NCI-H1436 (cell line): ENCODE data around the gene R3HDM1.
"Not testable (repeated sequence)": the region's sequence is repeated elsewhere in the genome, so short reads cannot be mapped to it uniquely, and the experiment has no call there.

Experiments used
- DNase-seq: peaks from one replicate; lab custom pipeline; 2025; lab: John Stamatoyannopoulos, UW

The R3HDM1 gene

DNA sequence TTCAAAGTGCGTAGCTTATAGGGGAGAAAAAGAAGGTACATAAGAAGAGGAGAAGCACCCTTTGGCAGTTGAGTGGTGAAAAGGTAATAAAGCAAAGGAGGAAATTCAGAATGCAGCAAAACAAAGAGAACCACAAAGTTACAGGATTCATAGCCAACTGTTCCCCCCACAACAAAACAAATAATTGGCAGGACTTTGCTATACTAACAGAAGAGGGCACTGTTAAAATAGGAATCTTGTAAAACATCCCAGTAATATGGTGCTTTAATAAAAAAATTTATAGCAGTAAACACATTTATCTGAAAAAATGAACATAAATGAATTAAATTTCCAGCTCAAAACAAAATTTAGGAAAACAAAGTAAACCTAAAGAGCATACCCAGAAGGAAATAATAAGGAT is 42.3 kb downstream of the R3HDM1 start:
- no peak for DNase-seq

DNA sequence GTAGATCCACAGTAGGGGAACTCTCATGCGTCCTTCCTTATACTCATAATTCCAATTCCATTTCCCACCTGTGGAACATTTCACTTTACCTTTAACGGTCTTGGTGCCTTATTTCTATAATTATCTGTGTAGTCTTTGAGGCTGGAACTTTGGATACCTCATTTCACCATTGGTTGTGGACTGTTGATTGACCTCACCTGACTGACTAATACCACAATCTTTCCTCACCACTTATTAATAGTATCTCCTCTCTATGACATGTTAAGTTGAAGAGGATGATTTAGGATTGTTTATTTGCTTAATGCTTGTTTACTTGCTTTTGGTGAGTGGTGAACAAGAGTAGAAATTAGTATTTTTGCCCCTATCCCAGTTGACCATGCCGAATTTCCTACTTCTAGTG is 50.0 kb downstream of the R3HDM1 start:
- no peak for DNase-seq

DNA sequence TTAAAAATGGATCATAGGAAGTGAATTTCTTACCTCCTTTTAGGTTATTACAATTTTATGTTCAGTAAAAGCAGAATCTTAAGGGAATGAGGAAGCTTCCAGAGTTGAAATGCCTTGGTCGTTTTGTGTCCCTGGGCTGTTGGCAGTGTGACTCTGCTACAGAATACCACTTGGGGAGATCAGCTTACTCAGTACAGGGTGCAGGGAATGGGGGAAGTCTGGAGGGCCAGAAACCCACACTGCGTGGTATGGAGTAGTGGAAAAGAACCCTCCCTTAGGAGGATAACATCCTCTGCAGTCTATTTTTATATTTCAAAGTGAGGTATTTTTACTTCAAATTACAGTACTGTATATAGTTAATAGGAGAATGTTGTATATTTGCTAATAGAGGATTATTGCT is 51.1 kb downstream of the R3HDM1 start:
- DNase-seq = no peak

DNA sequence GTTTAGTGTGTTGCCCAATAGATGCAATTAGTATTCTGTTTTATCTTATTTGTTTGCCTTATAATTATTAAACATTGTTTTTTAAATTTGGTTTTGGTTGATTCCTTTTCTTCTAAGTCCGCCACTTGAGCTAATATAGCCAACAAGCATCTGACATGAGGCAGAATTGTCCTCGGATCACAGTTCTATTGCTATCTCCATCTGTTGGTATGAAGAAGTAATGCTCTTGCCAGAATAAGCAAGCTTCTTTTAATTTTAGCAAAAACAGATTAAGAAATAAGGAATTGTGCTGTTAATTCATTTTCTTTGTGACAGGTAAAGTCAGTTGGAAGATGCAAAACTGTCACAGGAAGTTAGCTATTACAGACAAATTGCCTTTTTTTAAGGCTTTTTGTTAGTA is 54.3 kb downstream of the R3HDM1 start:
- no peak for DNase-seq

DNA sequence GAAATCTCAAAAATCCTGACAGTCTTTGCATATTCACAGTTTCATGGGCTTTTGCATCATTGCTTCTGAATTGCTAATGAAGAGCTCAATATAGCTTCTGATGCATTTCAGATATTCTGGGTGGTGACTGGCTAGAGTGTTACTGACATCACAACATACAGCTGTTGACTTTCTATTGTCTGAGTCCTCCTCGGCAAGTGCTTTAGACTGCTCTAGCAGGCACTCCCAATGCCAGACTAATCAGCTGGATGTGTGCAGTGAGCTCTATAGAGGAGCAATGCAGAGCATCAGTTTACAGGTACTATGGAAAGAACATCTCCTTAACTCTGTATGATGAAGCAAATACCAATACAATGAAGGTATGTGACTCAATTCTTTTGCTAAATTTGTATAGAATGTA is 54.9 kb downstream of the R3HDM1 start:
- no peak for DNase-seq

DNA sequence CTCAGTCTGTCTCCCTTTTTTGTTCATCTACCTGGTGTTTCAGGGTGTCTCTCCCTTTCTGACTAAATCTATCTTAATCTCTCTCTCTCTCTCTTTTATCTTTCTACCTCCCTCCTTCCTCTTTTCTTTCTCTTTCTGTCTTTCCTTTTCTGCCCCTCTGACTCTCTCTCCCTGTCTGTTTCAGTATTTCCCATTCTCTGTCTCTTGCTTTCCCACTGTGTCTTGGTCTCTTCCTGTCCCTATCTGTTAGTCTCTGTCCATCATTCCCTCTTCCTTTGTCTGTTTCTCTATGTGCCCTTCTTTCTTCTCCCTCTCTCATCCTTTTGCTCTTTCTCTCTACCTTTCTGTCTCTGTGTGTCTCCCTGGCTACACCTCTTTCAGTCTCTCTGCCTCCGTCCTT is 56.7 kb downstream of the R3HDM1 start:
- no peak for DNase-seq

DNA sequence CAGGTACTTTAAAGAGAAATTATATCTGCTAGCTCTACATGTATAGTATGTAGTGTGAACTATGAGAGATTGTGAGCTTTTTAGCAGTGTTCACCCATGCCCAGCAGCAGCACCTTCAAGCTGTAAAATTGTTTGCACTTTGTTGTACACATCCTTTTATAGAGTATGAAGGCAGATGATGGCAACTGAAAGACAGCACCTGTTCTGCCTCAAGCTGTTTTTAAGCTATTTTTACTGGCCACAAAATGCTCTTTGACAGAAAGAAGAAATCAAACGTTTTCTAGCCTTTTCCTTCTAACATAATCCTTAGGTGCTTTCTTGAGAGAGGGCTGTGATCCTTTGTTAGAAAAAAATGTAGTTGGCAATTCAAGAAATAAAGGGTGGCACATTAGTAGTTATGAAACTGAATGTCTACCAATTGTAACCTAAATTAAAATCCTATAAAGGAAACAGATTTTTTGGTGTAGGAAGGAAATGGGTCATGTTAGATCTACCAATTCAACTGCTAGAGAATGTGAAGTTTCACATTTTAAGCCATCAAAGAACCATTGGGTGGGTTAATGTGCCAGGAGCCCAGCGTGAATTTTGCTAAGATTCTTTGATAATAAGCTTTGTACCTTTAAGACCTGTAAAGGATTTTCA is 59.5 kb downstream of the R3HDM1 start:
- no peak for DNase-seq

DNA sequence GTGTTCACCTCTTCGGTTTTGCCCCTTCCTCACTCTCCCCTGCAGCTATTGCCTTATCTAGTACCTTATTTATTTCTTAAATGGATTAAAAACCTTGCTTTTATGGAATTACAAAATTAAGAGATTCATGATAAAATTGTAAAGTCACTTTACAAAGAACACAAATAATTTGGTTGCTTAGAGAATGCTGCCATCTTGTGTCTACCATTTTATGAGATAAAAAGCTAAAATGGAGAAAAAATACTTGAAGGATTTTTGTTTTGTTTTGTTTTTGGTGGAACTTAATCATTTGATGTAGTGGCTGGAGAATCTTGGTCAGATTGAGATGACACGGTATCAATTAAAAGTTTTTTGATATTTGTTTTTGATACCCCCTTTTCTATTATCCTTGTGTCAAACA is 69.6 kb downstream of the R3HDM1 start:
- DNase-seq = no peak

DNA sequence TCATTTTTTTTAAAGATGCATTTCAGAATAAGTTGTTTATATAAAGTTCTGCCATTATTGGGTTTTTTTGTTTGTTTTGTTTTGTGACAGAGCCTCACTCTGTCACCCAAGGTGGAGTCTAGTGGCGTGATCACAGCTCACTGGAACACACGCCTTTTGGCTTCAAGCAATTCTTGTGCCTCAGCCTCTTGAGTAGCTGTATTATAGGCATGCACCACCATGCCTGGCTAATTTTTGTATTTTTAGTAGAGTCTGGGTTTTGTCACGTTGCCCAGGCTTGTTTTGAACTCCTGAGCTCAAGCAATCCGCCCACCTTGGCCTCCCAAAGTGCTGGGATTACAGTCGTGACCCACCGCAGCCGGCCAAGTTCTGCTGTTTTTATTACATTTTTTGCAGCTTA is 72.3 kb downstream of the R3HDM1 start:
- no peak for DNase-seq

DNA sequence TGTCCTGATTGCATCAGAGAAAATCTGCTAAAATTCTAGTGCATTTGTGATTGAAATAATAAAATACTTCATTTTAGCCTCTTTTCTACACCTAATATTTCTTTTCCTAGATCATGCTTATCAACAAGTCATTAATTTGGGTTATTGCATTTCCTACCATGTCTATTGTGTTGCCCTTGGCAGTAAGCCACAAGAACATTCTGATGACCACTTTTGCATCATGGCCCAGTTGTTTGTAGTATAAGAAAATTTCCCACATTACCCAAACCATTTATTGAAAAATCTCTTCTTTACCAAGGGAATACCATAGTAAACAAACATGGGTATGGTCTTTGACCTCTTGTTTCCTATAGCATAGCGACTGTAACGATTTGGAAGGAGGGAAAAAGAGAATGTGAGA is 76.3 kb downstream of the R3HDM1 start:
- DNase-seq = no peak

DNA sequence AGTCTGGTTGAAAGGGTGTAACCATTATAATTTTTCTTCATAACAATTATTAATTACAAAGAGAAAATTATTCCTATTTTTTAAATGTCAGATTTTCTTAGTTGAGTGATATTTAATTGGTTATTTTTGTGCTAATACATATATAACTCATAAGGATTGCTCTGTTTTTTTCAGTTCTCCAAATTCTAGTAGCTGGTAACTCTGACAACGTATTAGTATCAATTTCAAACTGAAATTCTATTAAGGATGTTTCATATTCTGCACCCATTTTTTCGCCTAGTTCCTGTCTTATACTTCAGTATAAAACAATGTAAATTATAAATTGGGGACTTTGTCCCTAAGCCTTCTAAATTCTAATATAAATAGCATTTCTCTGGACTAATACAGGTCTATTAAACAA is 81.0 kb downstream of the R3HDM1 start:
- no peak for DNase-seq

DNA sequence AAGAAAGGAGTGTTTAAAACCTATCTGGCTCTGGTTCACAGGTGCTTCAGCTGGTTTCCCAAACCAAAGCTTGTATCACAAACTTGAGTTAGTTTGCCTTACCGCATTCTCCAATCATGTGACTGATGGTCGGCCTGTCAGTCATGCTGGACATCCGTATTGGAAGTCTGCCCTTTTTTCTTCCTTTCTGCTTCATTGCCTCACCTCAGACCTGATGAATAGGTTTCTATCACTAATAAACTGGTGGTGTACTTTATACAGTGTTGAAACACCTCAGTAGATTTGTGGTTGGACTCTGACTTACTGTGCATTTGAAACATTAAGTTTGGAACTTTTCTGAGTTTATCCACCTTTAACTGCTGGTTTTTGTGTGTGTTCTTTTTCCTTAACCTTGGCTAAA is 84.1 kb downstream of the R3HDM1 start:
- no peak for DNase-seq

DNA sequence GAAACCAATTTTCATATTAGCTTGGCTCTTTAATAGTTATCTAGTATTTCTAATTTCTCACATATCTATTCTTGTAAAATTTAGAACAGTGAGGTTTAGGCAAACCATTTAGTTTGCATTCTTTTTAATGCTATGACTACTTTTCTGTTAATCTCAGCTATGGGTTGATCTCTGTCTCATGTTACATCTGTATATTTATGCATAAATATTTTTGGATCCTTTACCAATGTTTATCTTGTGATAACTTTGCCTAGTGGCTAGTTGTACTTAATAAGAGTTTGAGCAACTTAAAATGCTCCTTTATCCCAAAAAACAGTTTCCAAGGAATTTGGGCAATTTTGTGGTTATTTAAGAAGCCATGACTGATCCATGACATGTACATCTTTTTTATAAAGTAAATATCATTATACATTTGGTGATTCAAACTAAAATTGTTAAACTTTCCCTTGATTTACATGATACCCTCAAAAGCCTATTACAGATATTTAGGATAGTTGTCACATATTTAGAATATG is 86.3 kb downstream of the R3HDM1 start:
- no peak for DNase-seq

DNA sequence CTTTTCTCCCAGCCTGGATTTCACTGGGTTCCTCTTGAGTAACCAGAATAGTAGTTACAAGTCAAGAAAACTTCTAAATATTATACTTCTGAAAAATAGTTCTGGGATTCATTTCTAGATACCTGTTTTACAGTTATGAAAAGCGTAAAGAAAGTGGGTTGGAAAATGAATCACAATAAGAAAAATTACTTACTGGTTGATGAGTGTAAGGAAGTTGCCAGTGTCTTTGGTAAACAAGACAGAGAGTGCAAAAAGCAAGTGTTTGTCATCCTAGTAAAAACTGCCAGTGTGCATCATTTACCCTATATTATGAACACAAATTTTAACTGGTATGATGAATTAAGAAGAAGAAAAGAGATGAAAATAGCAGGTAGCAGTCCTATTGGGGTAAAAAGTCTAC is 88.9 kb downstream of the R3HDM1 start:
- DNase-seq = no peak

DNA sequence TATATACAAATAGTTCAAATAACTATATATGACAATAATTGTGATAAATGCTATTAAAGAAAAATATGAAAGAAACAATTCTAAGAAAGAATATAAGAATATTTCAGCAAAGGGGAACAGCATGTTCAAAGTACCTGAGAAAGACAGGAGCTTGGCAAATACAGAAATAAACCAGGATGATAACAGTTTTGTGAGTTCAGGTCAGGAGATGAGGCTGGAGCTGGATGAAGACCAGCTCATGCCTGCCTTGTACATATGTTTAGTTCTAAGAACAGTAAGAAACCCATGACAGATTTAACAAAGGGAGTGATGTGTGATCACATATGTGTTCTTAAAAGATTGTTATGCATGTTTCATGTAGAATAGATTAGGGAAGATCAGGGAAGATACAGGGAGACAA is 98.2 kb downstream of the R3HDM1 start:
- no peak for DNase-seq

DNA sequence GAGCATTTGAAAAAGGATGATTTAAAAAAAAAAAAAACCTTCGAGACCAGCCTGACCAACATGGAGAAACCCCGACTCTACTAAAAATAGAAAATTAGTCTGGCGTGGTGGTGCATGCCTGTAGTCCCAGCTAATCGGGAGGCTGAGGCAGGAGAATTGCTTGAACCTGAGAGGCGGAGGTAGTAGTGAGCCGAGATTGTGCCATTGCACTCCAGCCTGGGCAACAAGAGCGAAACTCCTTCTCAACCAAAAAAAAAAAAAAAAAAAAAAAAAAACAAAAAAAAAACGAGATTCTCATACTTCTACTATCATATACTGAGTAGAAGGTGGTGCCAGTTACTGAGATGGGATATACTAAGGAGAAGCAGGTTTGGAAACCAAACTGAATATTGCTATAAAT is 98.8 kb downstream of the R3HDM1 start:
- not testable (repeated sequence) for DNase-seq

DNA sequence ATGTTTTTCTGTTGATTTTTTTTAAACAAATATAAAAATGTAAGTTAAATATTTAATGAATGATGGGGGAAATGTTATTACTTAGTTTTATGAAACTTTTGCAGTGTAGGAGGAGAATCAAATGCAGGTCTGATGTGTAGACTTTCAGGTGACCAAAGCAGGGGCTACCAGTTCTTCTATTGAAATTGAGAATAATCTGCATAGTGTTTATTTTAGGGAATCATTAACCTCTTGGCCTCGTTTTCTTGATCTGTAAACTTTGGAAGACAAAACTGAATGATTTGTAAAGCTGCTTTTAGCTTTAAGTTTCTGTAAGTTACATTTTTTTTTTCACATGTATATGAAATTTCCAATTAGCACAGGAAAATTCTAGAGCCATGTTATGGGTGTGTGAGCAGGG is 99.2 kb downstream of the R3HDM1 start:
- DNase-seq = no peak

DNA sequence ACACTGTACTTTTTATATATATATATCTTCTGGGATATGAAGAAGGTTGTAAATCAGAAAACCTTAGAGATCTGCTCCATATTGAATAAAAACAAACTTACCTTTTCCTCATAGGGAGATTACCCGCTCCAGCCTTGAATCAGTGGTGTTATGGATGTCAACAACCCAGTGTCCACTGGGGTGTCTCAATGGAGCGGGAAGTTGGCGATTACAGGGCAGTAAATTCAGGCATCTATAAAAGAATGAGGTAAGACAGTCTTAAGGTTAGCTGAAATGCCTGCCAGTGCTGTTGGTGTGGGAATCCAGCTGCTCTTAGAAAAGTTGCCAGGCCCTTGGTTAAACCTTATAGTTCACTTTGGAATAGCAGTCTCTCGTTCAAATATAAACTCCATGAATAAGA is 102.3 kb downstream of the R3HDM1 start:
- no peak for DNase-seq

DNA sequence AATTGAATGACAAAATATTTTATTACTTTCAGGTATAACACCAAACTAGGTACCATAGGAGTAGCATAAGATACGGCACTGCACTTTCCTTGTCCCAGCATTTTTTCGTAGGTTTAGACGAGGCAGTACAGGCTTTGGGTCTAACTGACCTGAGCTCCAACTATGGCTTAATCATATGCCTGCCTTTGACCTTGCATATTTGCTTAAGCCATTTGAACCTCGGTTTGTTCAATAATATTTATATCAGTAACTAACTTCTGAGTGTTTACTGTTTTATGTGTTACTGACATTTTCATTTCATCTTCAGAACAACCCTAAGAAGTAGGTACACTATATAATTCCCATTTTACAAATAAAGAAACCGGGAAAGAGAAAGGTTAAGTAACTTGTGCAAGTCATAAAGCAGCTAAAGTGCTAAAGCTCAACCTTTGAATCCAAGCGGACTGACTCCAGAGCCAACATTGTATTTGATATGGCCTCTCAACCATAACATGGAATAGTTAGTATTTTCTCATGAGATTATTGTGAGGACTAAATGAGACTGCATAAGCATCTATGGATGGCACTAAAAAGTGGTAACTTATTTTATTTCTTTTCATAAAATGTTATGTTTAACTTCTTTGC is 104.0 kb downstream of the R3HDM1 start:
- DNase-seq = no peak

DNA sequence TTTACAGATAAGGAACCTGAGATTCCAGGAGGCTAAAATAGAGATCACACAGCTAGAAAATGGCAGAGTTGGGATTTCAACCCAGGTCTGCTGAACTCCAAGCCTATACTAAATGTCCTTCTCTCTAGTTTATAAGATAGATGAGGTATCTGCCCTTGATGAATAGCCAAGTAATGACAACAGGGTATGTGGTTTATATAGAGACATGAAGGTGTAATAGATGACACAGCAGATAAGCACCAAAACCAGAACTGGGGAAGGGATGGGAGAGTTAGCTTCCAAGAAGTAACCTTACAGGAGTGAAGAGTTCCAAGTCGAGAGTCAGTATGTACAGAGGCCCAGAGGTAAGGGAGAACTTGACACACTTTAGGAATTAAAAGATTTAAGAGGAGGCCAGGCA is 105.7 kb downstream of the R3HDM1 start:
- no peak for DNase-seq

DNA sequence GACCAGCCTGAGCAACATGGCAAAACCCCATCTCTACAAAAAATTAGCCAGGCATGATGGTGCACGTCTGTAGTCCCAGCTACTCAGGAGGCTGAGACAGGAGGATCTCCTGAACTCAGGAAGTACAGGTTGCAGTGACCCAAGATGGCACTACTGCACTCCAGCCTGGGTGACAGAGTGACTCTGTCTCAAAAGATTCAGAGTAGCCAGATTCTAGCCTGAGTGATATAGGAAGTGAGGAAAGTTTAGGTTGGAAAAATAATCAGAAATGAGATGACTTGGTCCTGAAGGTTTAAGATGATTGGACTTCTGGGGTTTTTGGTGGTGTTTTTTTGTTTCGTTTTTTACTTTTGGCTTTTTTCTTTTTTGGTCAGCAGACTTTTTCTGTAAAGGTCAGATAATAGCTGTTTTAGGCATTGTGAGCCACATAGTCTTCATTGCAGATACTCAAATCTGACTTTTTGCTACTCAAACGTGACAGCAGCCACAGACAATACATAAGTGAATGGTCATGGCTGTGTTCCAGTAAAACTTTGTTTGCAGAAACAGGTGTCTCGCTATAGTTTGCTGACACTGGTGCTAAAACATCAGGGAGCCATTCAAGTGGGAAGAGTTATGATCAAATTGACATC is 106.3 kb downstream of the R3HDM1 start:
- DNase-seq = no peak

DNA sequence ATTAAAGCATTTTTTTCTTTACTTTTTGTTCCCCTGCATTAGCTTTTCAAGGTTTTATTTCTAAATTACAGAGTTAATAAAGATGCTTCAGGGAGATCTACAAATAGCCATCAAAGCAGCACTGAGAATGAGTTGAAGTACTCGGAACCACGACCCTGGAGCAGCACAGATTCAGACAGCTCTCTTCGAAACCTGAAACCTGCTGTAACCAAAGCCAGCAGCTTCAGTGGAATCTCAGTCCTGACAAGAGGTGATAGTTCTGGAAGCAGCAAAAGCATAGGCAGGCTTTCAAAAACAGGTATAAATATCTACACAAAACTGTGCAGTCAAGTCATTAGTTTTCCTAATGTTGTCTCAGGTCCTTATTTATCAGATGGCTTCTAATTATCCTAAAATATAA is 107.5 kb downstream of the R3HDM1 start:
- DNase-seq = no peak

DNA sequence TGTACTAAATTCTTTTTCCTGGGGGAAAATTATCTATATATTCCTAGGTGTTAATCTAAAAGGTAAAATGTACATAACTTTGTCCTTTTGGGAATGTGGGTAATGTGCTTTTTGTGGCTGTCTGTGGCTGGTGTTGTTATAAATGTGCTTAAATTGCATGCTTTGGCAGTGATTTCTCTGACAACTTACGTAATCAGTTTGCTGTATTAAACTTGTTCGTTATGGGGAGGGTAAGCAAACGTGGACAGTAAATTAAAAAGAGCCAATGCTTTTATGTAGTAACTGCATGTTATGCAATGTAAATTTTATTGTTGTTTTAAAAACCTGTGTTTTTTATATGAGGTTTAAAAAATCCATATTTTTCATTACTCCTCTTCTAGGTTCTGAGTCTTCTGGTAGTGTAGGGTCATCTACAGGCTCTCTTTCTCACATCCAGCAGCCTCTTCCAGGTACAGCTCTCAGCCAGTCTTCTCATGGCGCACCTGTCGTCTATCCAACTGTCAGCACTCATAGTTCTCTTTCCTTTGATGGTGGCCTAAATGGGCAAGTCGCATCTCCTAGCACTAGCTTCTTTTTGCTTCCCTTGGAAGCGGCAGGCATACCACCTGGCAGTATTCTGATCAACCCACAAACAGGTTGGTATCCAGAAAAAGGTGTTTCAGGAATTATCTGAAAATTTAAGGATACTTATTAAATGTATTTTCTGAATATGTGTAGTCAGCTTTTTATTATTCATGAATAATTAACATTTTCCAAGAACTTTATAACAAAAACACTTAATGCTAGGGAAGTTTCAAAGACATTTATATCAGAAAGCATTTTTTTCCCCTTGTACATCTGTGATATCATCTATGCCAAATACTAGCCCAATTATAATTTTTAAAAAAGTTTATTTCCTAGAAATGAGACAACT is 110.1 kb downstream of the R3HDM1 start:
- DNase-seq = no peak
